ENCODE data around the gene CCDC24.

CCDC24 gene

GRCh38 chr1:44032170-44032790 lies 40.9 kb downstream of the CCDC24 start:
- Histone ChIP-seq H3K4me3 (no peak overlapping the region), H3K4me1 (peaks cover 10 to 54% (median 35%) of the 10 kb centered on the region in 10 experiments), H3K27me3 (peaks cover 10 to 22% (median 16%) of the 10 kb centered on the region in 11 experiments), H3K4me2 (peak overlapping the region in 7 of 11 experiments; percentile 95 to 100 (median 97); a peak in 12 of 22 replicates), H3K9me3 (replicated peaks in 1 of 11) (no peaks in the 10 kb centered on the region), H3K9ac (peak overlapping the region in 1 of 11 experiments; percentile 96; a peak in 2 of 22 replicates), H4K20me1 (peaks cover 0 to 6% (median 0%) of the 10 kb centered on the region in 11 experiments; a peak in 2 of 22 replicates), H3K27ac (no peak overlapping the region), H3K36me3 (no peaks in the 10 kb centered on the region)
- no peak for TF ChIP-seq Cebpa-rat (IDR thresholded peaks at IDR 0.05)

GRCh38 chr1:44033041-44033575 lies 41.7 kb downstream of the CCDC24 start:
- Histone ChIP-seq H3K9ac (peak overlapping the region in 1 of 11 experiments; percentile 36; a peak in 3 of 22 replicates), H4K20me1 (peaks cover 0 to 6% (median 0%) of the 10 kb centered on the region in 11 experiments; a peak in 2 of 22 replicates), H3K27me3 (peaks cover 10 to 22% (median 16%) of the 10 kb centered on the region in 11 experiments), H3K36me3 (no peaks in the 10 kb centered on the region), H3K27ac (no peak overlapping the region), H3K4me2 (peak overlapping the region in 4 of 11 experiments; percentile 1 to 97 (median 13); a peak in 6 of 22 replicates), H3K4me3 (no peak overlapping the region), H3K4me1 (peaks cover 10 to 58% (median 39%) of the 10 kb centered on the region in 10 experiments), H3K9me3 (replicated peaks in 1 of 11) (no peaks in the 10 kb centered on the region)
- TF ChIP-seq Cebpa-rat (IDR thresholded peaks at IDR 0.05), result no peak

- no peak overlapping the region for H3K27ac ChIP-seq
Measured at GRCh38 chr1:44033756-44034155, 42.4 kb downstream of the CCDC24 start.

GRCh38 chr1:44034423-44034822 lies 43.0 kb downstream of the CCDC24 start:
- Histone ChIP-seq H3K4me3 (no peak overlapping the region), H3K4me1 (peaks cover 2 to 47% (median 32%) of the 10 kb centered on the region in 10 experiments), H3K9me3 (replicated peaks in 1 of 11) (no peaks in the 10 kb centered on the region), H3K27me3 (peaks cover 10 to 22% (median 16%) of the 10 kb centered on the region in 11 experiments), H3K27ac (no peak overlapping the region), H3K9ac (no peak overlapping the region), H4K20me1 (peaks cover 0 to 6% (median 0%) of the 10 kb centered on the region in 11 experiments; a peak in 2 of 22 replicates), H3K4me2 (no peak overlapping the region), H3K36me3 (no peaks in the 10 kb centered on the region)
- no peak for TF ChIP-seq Cebpa-rat (IDR thresholded peaks at IDR 0.05)

More at GRCh38 chr1:44033756-44034155, 42.4 kb downstream of the CCDC24 start:
- Histone ChIP-seq H3K4me1 (peaks cover 8 to 53% (median 36%) of the 10 kb centered on the region in 10 experiments), H3K9ac (peak overlapping the region in 1 of 11 experiments; percentile 36; a peak in 2 of 22 replicates), H4K20me1 (peaks cover 0 to 6% (median 0%) of the 10 kb centered on the region in 11 experiments; a peak in 2 of 22 replicates), H3K36me3 (no peaks in the 10 kb centered on the region), H3K4me2 (peak overlapping the region in 1 of 11 experiments; percentile 1; a peak in 1 of 22 replicates), H3K27me3 (peaks cover 10 to 22% (median 16%) of the 10 kb centered on the region in 11 experiments), H3K4me3 (no peak overlapping the region), H3K9me3 (replicated peaks in 1 of 11) (no peaks in the 10 kb centered on the region)
- no peak for TF ChIP-seq Cebpa-rat (IDR thresholded peaks at IDR 0.05)

- no peak overlapping the region for H3K4me3 ChIP-seq
- no peaks in the 10 kb centered on the region for H3K36me3 ChIP-seq
- H4K20me1 ChIP-seq, result peaks cover 0 to 6% (median 0%) of the 10 kb centered on the region in 11 experiments; a peak in 2 of 22 replicates
- no peaks in the 10 kb centered on the region for H3K9me3 ChIP-seq (replicated peaks in 1 of 11)
- peaks cover 10 to 22% (median 16%) of the 10 kb centered on the region in 11 experiments for H3K27me3 ChIP-seq
- H3K27ac ChIP-seq, result no peak overlapping the region
- peak overlapping the region in 2 of 11 experiments; percentile 7 to 11; a peak in 3 of 22 replicates for H3K9ac ChIP-seq
- peaks cover 2 to 44% (median 31%) of the 10 kb centered on the region in 10 experiments; a peak in 19 of 20 replicates for H3K4me1 ChIP-seq
- H3K4me2 ChIP-seq, result no peak overlapping the region
- no peak for TF ChIP-seq Cebpa-rat (IDR thresholded peaks at IDR 0.05)
Measured at GRCh38 chr1:44034976-44035716, 43.7 kb downstream of the CCDC24 start.

GRCh38 chr1:44035726-44036408 lies 44.5 kb downstream of the CCDC24 start:
- no peak overlapping the region for H3K4me2 ChIP-seq
- H3K36me3 ChIP-seq, result no peaks in the 10 kb centered on the region
- peaks cover 9 to 46% (median 36%) of the 10 kb centered on the region in 10 experiments for H3K4me1 ChIP-seq
- H3K9me3 ChIP-seq (replicated peaks in 1 of 11), result no peaks in the 10 kb centered on the region
- H3K9ac ChIP-seq, result peak overlapping the region in 2 of 11 experiments; percentile 11 to 31; a peak in 2 of 22 replicates
- TF ChIP-seq Cebpa-rat (IDR thresholded peaks at IDR 0.05), result no peak
- no peak overlapping the region for H3K4me3 ChIP-seq
- H3K27ac ChIP-seq, result no peak overlapping the region
- peaks cover 10 to 17% (median 16%) of the 10 kb centered on the region in 11 experiments for H3K27me3 ChIP-seq
- peaks cover 0 to 6% (median 0%) of the 10 kb centered on the region in 11 experiments; a peak in 2 of 22 replicates for H4K20me1 ChIP-seq

- Histone ChIP-seq H3K9me3 (replicated peaks in 1 of 11) (no peaks in the 10 kb centered on the region), H3K27me3 (peaks cover 3 to 10% (median 9%) of the 10 kb centered on the region in 11 experiments), H3K4me3 (no peak overlapping the region), H3K4me1 (peaks cover 15 to 49% (median 37%) of the 10 kb centered on the region in 10 experiments), H3K27ac (no peak overlapping the region), H4K20me1 (peaks cover 0 to 6% (median 0%) of the 10 kb centered on the region in 11 experiments; a peak in 2 of 22 replicates), H3K9ac (peak overlapping the region in 1 of 11 experiments; percentile 11; a peak in 1 of 22 replicates), H3K4me2 (peak overlapping the region in 5 of 11 experiments; percentile 24 to 51 (median 35); a peak in 6 of 22 replicates), H3K36me3 (no peaks in the 10 kb centered on the region)
- TF ChIP-seq Cebpa-rat (IDR thresholded peaks at IDR 0.05), result no peak
Measured at GRCh38 chr1:44036409-44037139, 45.2 kb downstream of the CCDC24 start.

Measured in BLaER1 treated with 17β-estradiol and CSF1 and Interleukin-3, amounts not matched to agents 10 nM and 100 nM (cell line).